Measurements from ENCODE around the gene UBTF.

UBTF gene

DNA sequence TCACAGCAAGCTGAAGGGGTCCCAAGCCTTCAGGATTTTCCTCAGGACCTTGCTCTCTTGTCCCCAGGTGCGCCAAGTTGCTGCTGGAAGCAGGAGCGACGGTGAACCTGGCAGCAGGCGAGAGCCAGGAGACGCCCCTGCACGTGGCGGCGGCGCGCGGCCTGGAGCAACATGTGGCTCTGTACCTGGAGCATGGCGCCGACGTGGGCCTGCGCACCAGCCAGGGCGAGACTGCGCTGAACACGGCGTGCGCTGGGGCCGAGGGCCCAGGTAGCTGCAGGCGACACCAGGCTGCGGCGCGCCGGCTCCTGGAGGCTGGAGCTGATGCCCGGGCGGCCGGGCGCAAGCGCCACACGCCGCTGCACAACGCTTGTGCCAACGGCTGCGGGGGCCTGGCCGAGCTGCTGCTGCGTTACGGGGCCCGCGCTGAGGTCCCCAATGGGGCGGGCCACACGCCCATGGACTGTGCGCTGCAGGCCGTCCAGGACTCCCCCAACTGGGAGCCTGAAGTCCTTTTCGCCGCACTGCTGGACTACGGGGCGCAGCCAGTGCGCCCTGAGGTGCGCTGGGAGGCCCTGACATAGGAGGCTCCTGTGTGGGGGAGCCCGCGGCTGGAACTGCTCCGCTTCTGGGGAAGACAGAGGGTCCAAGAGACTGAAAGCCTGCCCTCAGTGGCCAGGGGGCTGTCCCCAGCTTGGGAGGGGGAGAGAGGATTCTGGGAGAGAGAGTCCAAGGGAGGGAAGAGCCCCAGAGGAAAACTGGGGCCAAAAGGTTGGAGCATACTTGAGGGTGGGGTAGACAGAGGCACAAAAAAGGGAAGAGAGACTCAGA is 42.6 kb downstream of the UBTF start:
- H3K27me3 ChIP-seq (replicated peaks): no peaks in the 10 kb centered on the region
- DNase-seq: no peak
- no peak overlapping the region for H3K4me3 ChIP-seq (ENCODE audit: low read depth, low read length)
- H3K36me3 ChIP-seq (replicated peaks): peaks cover 20% of the 10 kb centered on the region
- no peak overlapping the region for H3K27ac ChIP-seq
- in situ Hi-C loops (cut with HindIII; ENCODE audit: low pct_ligation_motif_present, low sequenced_read_pairs): no loop called here
- TF ChIP-seq, protein P1, sequence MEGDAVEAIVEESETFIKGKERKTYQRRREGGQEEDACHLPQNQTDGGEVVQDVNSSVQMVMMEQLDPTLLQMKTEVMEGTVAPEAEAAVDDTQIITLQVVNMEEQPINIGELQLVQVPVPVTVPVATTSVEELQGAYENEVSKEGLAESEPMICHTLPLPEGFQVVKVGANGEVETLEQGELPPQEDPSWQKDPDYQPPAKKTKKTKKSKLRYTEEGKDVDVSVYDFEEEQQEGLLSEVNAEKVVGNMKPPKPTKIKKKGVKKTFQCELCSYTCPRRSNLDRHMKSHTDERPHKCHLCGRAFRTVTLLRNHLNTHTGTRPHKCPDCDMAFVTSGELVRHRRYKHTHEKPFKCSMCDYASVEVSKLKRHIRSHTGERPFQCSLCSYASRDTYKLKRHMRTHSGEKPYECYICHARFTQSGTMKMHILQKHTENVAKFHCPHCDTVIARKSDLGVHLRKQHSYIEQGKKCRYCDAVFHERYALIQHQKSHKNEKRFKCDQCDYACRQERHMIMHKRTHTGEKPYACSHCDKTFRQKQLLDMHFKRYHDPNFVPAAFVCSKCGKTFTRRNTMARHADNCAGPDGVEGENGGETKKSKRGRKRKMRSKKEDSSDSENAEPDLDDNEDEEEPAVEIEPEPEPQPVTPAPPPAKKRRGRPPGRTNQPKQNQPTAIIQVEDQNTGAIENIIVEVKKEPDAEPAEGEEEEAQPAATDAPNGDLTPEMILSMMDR (IDR thresholded peaks at IDR 0.05; ENCODE audit: low read depth, low read length, missing control alignments): no peak

DNA sequence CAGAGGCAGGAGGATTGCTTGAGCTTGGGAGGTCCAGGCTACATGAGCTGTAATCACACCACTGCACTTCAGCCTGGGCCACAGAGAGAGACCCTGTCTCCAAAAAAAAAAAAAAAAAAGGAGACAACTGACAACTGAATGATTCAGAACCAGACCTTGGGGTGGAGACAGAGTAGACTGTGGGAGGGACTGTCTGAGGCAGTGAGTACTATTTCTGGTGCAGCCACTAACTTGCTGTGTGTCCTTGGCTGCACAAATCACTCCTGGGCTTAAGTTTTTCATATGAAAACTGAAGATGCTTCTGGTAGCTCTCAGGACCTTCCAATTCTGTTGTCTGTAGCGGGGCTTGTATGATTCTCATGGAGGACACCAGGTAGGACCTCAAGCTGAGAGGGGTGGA is 43.2 kb downstream of the UBTF start:
- no peaks in the 10 kb centered on the region for H3K27me3 ChIP-seq (replicated peaks)
- H3K4me3 ChIP-seq (ENCODE audit: low read depth, low read length): no peak overlapping the region
- H3K27ac ChIP-seq: no peak overlapping the region
- TF ChIP-seq, protein P1 (IDR thresholded peaks at IDR 0.05; ENCODE audit: low read depth, low read length, missing control alignments): no peak
- no peak for DNase-seq
- in situ Hi-C loops (cut with HindIII; ENCODE audit: low pct_ligation_motif_present, low sequenced_read_pairs): no loop called here
- H3K36me3 ChIP-seq (replicated peaks): peaks cover 16% of the 10 kb centered on the region

DNA sequence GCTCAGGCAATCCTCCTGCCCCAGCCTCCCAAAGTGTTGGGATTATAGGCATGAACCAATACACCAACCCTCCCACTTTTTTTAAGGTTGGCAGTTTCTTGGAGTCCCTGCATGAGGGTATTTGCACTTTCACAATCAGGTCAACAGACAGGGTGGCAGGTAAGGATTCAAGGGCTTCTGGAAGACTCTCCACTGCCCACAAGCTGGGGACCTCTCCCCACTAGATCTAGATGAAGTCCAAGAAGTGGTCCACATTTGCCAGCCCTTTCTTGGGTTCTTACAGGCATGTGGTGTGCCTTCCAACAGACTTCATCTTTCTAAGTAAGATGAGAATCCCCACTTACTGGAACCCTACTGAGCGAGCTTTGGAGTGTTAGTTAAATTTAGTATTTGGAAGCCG is 45.0 kb downstream of the UBTF start:
- no peak overlapping the region for H3K27ac ChIP-seq
- TF ChIP-seq, protein P1 (IDR thresholded peaks at IDR 0.05; ENCODE audit: low read depth, low read length, missing control alignments): no peak
- in situ Hi-C loops (cut with HindIII; ENCODE audit: low pct_ligation_motif_present, low sequenced_read_pairs): no loop called here
- no peak overlapping the region for H3K4me3 ChIP-seq (ENCODE audit: low read depth, low read length)
- no peaks in the 10 kb centered on the region for H3K27me3 ChIP-seq (replicated peaks)
- peaks cover 16% of the 10 kb centered on the region for H3K36me3 ChIP-seq (replicated peaks)
- DNase-seq: no peak

DNA sequence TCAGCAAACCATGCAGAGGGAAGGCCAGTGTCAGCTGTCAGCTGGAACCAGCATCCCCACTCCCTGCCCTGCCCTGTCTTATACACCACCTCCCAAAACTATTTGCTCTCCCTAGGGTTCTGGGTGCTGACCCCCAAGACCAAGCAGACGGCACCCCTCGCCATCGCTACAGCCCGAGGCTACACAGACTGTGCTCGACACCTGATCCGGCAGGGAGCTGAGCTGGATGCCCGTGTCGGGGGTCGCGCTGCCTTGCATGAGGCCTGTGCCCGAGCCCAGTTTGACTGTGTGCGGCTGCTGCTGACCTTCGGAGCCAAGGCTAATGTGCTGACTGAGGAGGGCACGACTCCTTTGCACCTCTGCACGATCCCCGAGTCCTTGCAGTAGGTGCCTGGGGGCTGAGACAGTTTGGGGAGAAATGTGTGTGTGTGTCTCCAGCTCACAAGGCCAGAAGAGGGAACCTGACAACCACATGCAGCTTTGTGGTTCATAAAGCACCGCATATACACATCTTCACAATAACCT is 47.5 kb downstream of the UBTF start:
- no peak overlapping the region for H3K27ac ChIP-seq
- in situ Hi-C loops (cut with HindIII; ENCODE audit: low pct_ligation_motif_present, low sequenced_read_pairs): no loop called here
- TF ChIP-seq, protein P1 (IDR thresholded peaks at IDR 0.05; ENCODE audit: low read depth, low read length, missing control alignments): no peak

DNA sequence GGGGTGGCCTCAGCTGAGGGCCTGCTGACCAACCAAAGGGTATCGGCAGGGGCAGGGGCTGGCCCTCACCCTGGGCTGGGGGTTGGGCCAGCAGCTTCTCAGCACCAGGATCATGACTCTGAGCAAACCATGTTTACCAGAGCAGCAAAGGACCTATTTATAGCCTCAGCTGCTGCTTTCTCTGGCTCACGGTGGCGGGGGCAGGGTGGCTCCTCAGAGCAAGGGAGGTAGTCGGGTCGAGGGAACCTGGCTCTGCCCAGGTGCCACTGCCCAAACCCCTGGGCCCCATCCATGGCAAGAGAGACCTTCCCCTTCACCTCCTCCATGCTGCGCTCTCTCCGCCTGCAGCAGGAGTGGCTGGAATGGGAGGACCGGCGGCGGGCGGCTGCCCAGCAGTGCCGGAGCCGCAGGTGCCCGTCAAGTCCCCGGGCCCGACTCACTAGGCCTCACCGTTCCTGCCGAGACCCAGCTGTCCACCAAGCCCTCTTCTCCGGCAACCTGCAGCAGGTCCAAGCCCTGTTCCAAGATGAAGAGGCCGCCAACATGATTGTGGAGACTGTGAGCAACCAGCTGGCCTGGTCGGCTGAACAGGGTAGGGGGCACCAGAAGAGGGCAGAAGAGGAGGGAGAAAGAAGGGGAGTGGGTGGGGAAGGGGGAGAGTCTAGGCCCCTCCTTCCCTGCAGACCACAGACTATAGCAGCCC is 48.8 kb downstream of the UBTF start, which contains the start of gene ASB16:
TSS of gene ASB16 (plus strand) at position 206 of the 703 bp plus-strand sequence. CDS start at position 292, 86 bp downstream.
- in situ Hi-C loops (cut with HindIII; ENCODE audit: low pct_ligation_motif_present, low sequenced_read_pairs): no loop called here
- DNase-seq: no peak
- H3K4me3 ChIP-seq (ENCODE audit: low read depth, low read length): no peak within 1 kb of the TSS

More for the DNA sequence above, 47.5 kb downstream of the UBTF start:
- Histone ChIP-seq H3K27me3 (replicated peaks) (no peaks in the 10 kb centered on the region), H3K36me3 (replicated peaks) (peaks cover 2% of the 10 kb centered on the region), H3K4me3 (ENCODE audit: low read depth, low read length) (no peak overlapping the region)
- no peak for DNase-seq

More for the DNA sequence above, 48.8 kb downstream of the UBTF start, which contains the start of gene ASB16:
- H3K36me3 ChIP-seq (replicated peaks): no peaks in the 10 kb centered on the region
- no peak within 1 kb of the TSS for H3K27ac ChIP-seq
- TF ChIP-seq, protein P1 (IDR thresholded peaks at IDR 0.05; ENCODE audit: low read depth, low read length, missing control alignments): peak; percentile 4
- H3K27me3 ChIP-seq (replicated peaks): no peaks in the 10 kb centered on the region

Data from brain microvascular endothelial cell (primary cell).